Gastroesophageal sphincter (tissue), 4 donors: Measurements from ENCODE around the gene DPF3. TPM values are rescaled to one million over a fixed set of nuclear protein-coding genes. Genes with fewer than 3 reads are reported as not detected.

Source experiments
- ATAC-seq: fragments of 150-250 bp; one replicate; pipeline ENCODE4 v1.9.1; 2016; ENCODE audit warnings: mild to moderate bottlenecking, moderate library complexity
- H3K27ac ChIP-seq, 4 donors: fragments of 200-600 bp; sonication (generic) in 3 of 4; 1 replicate in 3 of 4; 2 replicates in 1 of 4; pipeline ENCODE4 v1.5.1; 2016 to 2019
- H3K27me3 ChIP-seq: fragments of 200-600 bp; sonication (generic); one replicate; pipeline ENCODE4 v1.5.1; 2019
- H3K36me3 ChIP-seq, 2 donors: fragments of 200-600 bp; sonication (generic); one replicate each; pipeline ENCODE4 v1.5.1; 2019; ENCODE audit warnings: control low read depth in 1 of 2
- H3K4me1 ChIP-seq, 3 donors: fragments of 200-600 bp; sonication (generic); 1 replicate in 2 of 3; 2 replicates in 1 of 3; pipeline ENCODE4 v1.5.1; 2016 to 2019; ENCODE audit warnings: control low read depth in 2 of 3
- H3K4me3 ChIP-seq, 2 donors: fragments of 200-600 bp; sonication (generic); one replicate each; pipeline ENCODE4 v1.5.1; 2019; ENCODE audit warnings: mild to moderate bottlenecking in 1 of 2, moderate library complexity in 1 of 2
- H3K9me3 ChIP-seq, 3 donors: fragments of 200-600 bp; sonication (generic); one replicate each; pipeline ENCODE4 v1.5.1; 2017 to 2019; ENCODE audit warnings: control low read depth in 2 of 3
- EP300 ChIP-seq: sonication (generic); formaldehyde crosslinking; IDR thresholded peaks from one replicate; pipeline ENCODE4 v1.6.1; 2017; ENCODE audit warnings: antibody characterized with exemption, mild to moderate bottlenecking
- POLR2A ChIP-seq, 2 donors: fragments of 450-650 bp; IDR thresholded peaks; one replicate each; pipeline ENCODE4 v1.6.1; 2017; ENCODE audit warnings: antibody characterized with exemption in 2 of 2, mild to moderate bottlenecking in 2 of 2, moderate library complexity in 1 of 2
- POLR2AphosphoS5 ChIP-seq: sonication (generic); formaldehyde crosslinking; IDR thresholded peaks from one replicate; pipeline ENCODE4 v1.6.1; 2017; ENCODE audit warnings: antibody characterized with exemption
- WGBS, 2 donors: methylation state at CpG; one replicate each; pipeline ENCODE4 v1.1.5; 2018; ENCODE audit warnings: low coverage in 1 of 2; 5-methylcytosine and 5-hydroxymethylcytosine counted together
- total RNA-seq, 4 donors: library from RNA; depleted of rRNA; stranded (reverse); fragments of >200 nt; gene quantifications; one replicate each; pipeline ENCODE4 v1.1.0, GENCODE V29; 2016
- TF ChIP-seq, protein P1 (sequence below), 4 experiments: fragments of 200-600 bp in 2 of 4; fragments of 450-650 bp in 2 of 4; sonication (generic) in 1 of 4; IDR thresholded peaks; one replicate each; pipeline ENCODE4 v1.5.1; 2017 to 2019; ENCODE audit warnings: antibody characterized with exemption in 4 of 4, mild to moderate bottlenecking in 2 of 4, moderate library complexity in 2 of 4

The DPF3 gene
- total RNA-seq, 4 donors from 2014 or later = 0.13 to 4.4 (median 2.1) TPM

DNA sequence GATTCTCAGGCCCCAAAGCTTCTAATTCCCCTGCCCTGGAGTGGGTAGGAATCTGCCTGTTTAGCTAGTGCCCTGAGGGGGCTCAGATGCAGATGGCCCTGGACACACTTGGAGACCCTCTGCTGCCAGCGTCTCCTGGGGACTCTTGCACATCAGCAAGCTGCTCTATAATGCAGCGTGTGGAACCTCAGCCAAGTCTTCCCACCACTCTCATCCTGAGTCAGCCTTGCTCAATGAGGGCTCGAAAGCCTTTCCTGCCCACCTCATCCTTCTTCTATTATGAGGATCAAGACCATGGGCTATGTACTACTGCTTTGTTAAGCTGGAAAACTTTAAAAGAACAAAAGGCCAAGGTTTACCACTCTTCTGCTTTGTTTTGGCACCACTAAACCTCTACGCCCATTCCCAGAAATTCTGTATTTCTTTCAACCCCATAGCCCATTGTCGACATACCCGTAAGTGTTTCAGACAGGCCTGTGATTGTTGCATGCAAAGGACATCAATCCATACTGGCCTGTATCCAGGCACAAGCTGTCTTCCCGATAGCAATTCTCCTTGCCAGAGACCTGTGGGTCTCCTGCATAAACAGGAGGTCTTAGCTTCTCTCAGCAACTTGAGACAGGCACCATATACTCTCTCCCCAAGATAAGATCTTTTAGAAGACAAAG lies 246.9 kb downstream of the DPF3 start:
- TF ChIP-seq POLR2AphosphoS5 = no peak
- TF ChIP-seq, protein P1, sequence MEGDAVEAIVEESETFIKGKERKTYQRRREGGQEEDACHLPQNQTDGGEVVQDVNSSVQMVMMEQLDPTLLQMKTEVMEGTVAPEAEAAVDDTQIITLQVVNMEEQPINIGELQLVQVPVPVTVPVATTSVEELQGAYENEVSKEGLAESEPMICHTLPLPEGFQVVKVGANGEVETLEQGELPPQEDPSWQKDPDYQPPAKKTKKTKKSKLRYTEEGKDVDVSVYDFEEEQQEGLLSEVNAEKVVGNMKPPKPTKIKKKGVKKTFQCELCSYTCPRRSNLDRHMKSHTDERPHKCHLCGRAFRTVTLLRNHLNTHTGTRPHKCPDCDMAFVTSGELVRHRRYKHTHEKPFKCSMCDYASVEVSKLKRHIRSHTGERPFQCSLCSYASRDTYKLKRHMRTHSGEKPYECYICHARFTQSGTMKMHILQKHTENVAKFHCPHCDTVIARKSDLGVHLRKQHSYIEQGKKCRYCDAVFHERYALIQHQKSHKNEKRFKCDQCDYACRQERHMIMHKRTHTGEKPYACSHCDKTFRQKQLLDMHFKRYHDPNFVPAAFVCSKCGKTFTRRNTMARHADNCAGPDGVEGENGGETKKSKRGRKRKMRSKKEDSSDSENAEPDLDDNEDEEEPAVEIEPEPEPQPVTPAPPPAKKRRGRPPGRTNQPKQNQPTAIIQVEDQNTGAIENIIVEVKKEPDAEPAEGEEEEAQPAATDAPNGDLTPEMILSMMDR (IDR thresholded peaks at IDR 0.05) = no peak
- no peak for TF ChIP-seq POLR2A (IDR thresholded peaks at IDR 0.05)
- TF ChIP-seq EP300 = no peak
- ATAC-seq = no peak
- H3K27ac ChIP-seq = no peak overlapping the region
- H3K27me3 ChIP-seq = peaks cover 4% of the 10 kb centered on the region
- H3K4me3 ChIP-seq = no peak overlapping the region
- H3K36me3 ChIP-seq = no peaks in the 10 kb centered on the region
- 65 to 72% methylated on average over 5 to 6 of the region's 7 CpGs for WGBS, 2 donors
- H3K9me3 ChIP-seq = no peaks in the 10 kb centered on the region
- H3K4me1 ChIP-seq = peaks cover 0 to 7% (median 3%) of the 10 kb centered on the region in 3 donors

DNA sequence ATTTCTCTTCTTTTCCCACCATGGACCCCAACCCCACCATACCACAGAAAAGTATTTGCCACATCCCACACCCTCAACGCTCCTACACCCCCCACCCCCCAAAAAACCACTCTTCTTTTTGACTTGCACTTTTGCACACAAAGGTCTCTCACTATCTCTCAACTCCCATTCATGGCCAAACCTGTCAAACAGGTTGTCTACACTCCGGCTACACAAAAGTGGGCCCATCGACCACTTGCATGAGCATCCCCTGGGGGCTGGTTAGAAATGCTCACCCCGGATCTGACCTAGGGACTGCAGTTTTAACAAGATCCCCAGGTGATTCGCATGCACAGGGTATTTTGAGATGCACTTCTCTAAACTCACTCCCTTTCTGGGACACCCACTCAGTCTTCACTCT lies 248.2 kb downstream of the DPF3 start:
- Histone ChIP-seq H3K9me3 (no peaks in the 10 kb centered on the region), H3K27ac (no peak overlapping the region), H3K36me3 (no peaks in the 10 kb centered on the region), H3K27me3 (peaks cover 4% of the 10 kb centered on the region), H3K4me1 (peaks cover 0 to 7% (median 3%) of the 10 kb centered on the region in 3 donors), H3K4me3 (no peak overlapping the region)
- 72 to 83% methylated on average over 2 to 5 of the region's 5 CpGs for WGBS, 2 donors
- TF ChIP-seq, protein P1 (IDR thresholded peaks at IDR 0.05) = no peak
- TF ChIP-seq POLR2A (IDR thresholded peaks at IDR 0.05) (no peak), EP300 (no peak), POLR2AphosphoS5 (no peak)
- ATAC-seq = no peak

DNA sequence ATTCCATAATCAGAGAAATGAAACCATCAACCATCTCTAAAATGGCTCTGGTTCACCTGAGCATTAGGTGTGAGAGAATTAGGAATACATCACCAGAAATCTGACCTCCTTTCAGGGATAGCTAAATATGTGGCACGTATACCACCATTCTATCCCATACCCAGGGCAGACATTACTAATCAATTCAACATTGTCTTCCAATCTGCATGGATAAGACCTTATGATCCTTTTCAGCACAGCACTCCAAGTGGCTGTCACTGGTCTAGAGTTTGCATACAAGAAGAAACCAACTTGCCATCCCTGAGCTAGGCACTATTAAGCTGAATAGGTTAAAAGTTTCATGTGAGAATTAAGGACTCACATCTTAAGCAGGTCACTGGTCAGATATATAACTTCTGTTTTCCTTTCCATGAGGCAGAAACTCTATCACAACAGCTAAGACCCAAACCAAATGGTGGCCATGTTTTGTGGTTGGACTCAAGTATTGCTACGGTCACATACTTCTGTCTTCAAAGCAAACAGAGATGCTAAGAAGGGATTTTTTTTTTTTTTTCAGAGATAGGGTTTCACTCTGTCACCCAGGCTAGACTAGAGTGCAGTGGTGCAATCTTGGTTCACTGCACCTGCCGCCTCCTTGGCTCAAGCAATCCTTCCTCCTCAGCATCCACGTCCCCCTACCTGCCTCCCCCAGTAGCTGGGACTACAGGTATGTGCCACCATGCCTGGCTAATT lies 249.0 kb downstream of the DPF3 start:
- no peak for ATAC-seq
- no peaks in the 10 kb centered on the region for H3K27me3 ChIP-seq
- no peak overlapping the region for H3K4me3 ChIP-seq
- H3K27ac ChIP-seq = no peak overlapping the region
- no peaks in the 10 kb centered on the region for H3K36me3 ChIP-seq
- no peaks in the 10 kb centered on the region for H3K9me3 ChIP-seq
- WGBS, 2 donors = 66 to 100% methylated on average over 2 of the region's 4 CpGs
- H3K4me1 ChIP-seq = peaks cover 0 to 7% (median 3%) of the 10 kb centered on the region in 3 donors
- no peak for TF ChIP-seq POLR2A (IDR thresholded peaks at IDR 0.05)
- no peak for TF ChIP-seq EP300
- TF ChIP-seq, protein P1 (IDR thresholded peaks at IDR 0.05) = no peak
- TF ChIP-seq POLR2AphosphoS5 = no peak

DNA sequence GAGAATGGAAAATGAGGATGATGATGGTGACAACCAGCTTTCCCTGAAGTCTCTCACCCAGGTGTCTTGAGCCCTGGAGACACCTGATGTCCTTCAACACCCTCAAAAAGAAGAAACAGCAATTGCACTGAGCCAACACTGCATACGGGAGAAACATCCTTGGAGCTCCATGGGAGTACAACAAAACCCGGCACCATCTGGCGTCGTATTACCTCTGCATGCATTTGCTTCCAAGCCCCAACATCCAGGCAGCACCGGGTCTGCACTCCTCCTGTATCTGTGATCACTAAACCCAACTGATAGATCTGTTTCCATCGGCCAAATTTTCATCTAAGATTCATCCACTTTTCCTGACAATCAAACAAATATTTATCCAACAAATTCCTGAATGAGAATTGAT lies 249.9 kb downstream of the DPF3 start:
- no peak overlapping the region for H3K27ac ChIP-seq
- H3K4me1 ChIP-seq = peaks cover 0 to 7% (median 3%) of the 10 kb centered on the region in 3 donors
- no peak overlapping the region for H3K4me3 ChIP-seq
- peaks cover 0 to 6% (median 0%) of the 10 kb centered on the region in 3 donors for H3K9me3 ChIP-seq
- no peaks in the 10 kb centered on the region for H3K36me3 ChIP-seq
- TF ChIP-seq, protein P1 (IDR thresholded peaks at IDR 0.05) = no peak
- TF ChIP-seq POLR2A (IDR thresholded peaks at IDR 0.05) (no peak), POLR2AphosphoS5 (no peak), EP300 (no peak)
- no peaks in the 10 kb centered on the region for H3K27me3 ChIP-seq
- ATAC-seq = no peak
- WGBS, 2 donors = 74 to 94% methylated on average over 5 to 6 of the region's 6 CpGs
